GM12874 (cell line): ENCODE measurements around the gene VGF.

Experiments used
- CTCF ChIP-seq: IDR thresholded peaks from 2 replicates; pipeline ENCODE4 v1.5.1; 2011; ENCODE audit warnings: low read depth, mild to moderate bottlenecking, control low read depth, low read length, moderate library complexity; ENCODE audit not compliant: insufficient read depth

The VGF gene

GRCh38 chr7:101195884-101196283 is 30.5 kb upstream of the VGF start:
- TF ChIP-seq CTCF, result no peak

- no peak for TF ChIP-seq CTCF
Observed at GRCh38 chr7:101189109-101189508, 23.7 kb upstream of the VGF start.

- TF ChIP-seq CTCF, result no peak
Observed at GRCh38 chr7:101186844-101187428, 21.6 kb upstream of the VGF start.

- no peak for TF ChIP-seq CTCF
Observed at GRCh38 chr7:101186194-101186593, 20.8 kb upstream of the VGF start.

- no peak for TF ChIP-seq CTCF
Observed at GRCh38 chr7:101185258-101185839, 20.0 kb upstream of the VGF start.

- no peak for TF ChIP-seq CTCF
Observed at GRCh38 chr7:101180130-101180755, 14.9 kb upstream of the VGF start, which contains the start of gene NAT16. Gene NAT16 (minus strand): TSS chr7:101180293. CDS start chr7:101174807, 5,486 bp downstream.

GRCh38 chr7:101179713-101180112 is 14.3 kb upstream of the VGF start:
- no peak for TF ChIP-seq CTCF
